AG04450 (cell line): Measurements from ENCODE around the gene TMEM185B. TPM values are rescaled to one million over a fixed set of nuclear protein-coding genes. Genes with fewer than 3 reads are reported as not detected.

ENCODE experiments used
- CTCF ChIA-PET: fragments of 300-600, 350-600 bp; formaldehyde crosslinking; extraction: SDS; loops from one replicate; lab custom pipeline; 2022; ENCODE audit warnings: antibody characterized with exemption, inconsistent platforms; lab: Charles Lee
- POLR2A ChIA-PET: fragments of 350-600 bp; formaldehyde crosslinking; extraction: SDS; loops from one replicate; lab custom pipeline; 2021; ENCODE audit warnings: antibody characterized with exemption, inconsistent platforms; lab: Yijun Ruan, JAX
- DNase-seq: peaks from one replicate; pipeline ENCODE4 v3.0.0-alpha.2; 2011; ENCODE audit warnings: low read depth, low spot score
- H3K27ac ChIP-seq: one replicate; pipeline ENCODE4 v1.5.1; 2012; ENCODE audit warnings: low read depth, low read length, control low read depth
- H3K27me3 ChIP-seq: one replicate; pipeline ENCODE4 v1.6.0; 2012; ENCODE audit warnings: low read length; ENCODE audit not compliant: control insufficient read depth, insufficient read depth
- H3K4me3 ChIP-seq: 2 replicates; pipeline ENCODE4 v1.5.1; 2011; ENCODE audit warnings: mild to moderate bottlenecking, low read depth, low read length, control low read depth
- H3K9me3 ChIP-seq: 2 replicates; pipeline ENCODE4 v1.5.1; 2012; ENCODE audit warnings: low read length; ENCODE audit not compliant: control insufficient read depth, insufficient read depth
- polyA plus RNA-seq: library from polyadenylated mRNA; depleted of rRNA; stranded (reverse); fragments of >200 nt; gene quantifications from 2 replicates; pipeline ENCODE4 v1.2.3, GENCODE V29; 2011
- TF ChIP-seq, protein P1 (sequence below): IDR thresholded peaks from 2 replicates; pipeline ENCODE4 v1.5.1; 2011; ENCODE audit warnings: low read depth, low read length, control low read depth, inconsistent platforms

The TMEM185B gene
- polyA plus RNA-seq, 1 experiment, result 21.8 TPM

DNA sequence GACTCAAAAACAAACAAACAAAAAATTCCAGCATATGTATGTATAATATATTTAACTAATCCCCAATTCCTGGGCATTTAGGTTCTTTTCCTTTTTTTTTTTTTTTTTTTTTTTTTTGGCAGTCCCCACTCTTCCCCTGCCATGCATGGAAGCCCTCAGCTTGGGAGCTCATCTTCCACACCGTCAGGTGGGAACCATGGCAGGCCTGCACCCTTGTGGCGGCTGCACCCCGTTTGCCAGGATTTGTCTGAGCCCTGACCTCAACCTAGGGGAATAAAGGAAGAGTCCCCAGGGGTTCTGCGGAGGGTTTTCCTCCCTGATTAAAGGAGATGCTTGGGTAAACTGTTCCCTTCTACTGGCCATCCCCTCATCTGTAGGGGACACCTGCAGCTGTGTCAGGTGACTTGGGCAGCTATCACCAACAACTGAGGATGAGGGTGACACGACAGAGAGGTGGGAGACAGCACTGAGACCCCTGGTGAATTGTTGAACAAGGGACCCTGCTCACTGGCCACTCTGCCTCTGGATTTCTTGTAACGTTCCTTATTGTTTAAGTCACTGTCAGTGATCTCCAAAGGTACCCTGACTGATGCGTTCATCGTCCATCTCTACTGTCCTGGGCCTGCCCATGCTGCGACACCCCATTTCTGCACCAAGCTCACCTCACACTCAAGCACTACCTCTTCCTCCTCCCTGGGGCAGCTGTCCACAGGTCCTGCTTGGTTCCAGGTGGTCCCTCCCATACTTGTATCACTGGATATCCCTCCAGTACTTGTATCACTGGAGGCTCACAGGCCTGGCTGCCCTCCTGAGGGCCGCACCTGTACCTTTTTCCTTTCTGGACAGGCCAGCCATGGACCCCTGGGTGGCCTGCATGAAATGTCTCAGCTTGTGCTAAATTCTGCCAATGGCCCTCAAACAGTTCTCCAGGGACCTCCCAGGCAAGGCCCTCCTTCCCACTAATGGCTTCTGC lies 14.5 kb downstream of the TMEM185B start:
- CTCF ChIA-PET, result interaction anchor here (0.6 to 1.0 kb wide), 2 partner anchors 33 to 918 kb away, joined by 3 to 7 read pairs; no protein-coding TSS in a partner anchor
- TF ChIP-seq, protein P1, sequence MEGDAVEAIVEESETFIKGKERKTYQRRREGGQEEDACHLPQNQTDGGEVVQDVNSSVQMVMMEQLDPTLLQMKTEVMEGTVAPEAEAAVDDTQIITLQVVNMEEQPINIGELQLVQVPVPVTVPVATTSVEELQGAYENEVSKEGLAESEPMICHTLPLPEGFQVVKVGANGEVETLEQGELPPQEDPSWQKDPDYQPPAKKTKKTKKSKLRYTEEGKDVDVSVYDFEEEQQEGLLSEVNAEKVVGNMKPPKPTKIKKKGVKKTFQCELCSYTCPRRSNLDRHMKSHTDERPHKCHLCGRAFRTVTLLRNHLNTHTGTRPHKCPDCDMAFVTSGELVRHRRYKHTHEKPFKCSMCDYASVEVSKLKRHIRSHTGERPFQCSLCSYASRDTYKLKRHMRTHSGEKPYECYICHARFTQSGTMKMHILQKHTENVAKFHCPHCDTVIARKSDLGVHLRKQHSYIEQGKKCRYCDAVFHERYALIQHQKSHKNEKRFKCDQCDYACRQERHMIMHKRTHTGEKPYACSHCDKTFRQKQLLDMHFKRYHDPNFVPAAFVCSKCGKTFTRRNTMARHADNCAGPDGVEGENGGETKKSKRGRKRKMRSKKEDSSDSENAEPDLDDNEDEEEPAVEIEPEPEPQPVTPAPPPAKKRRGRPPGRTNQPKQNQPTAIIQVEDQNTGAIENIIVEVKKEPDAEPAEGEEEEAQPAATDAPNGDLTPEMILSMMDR, result no peak
- POLR2A ChIA-PET, result no interaction called here
- H3K27ac ChIP-seq, result no peak overlapping the region
- H3K9me3 ChIP-seq, result peaks cover 4% of the 10 kb centered on the region; the same call in 1 of the 2 replicates
- no peak overlapping the region for H3K4me3 ChIP-seq
- no peaks in the 10 kb centered on the region for H3K27me3 ChIP-seq
- no peak for DNase-seq

GRCh38 chr2:120206022-120206581 lies 17.1 kb downstream of the TMEM185B start:
- peaks cover 4% of the 10 kb centered on the region; the same call in 1 of the 2 replicates for H3K9me3 ChIP-seq
- peaks cover 4% of the 10 kb centered on the region for H3K27me3 ChIP-seq
- POLR2A ChIA-PET, result no interaction called here
- CTCF ChIA-PET, result no interaction called here
- H3K4me3 ChIP-seq, result no peak overlapping the region
- DNase-seq, result no peak
- TF ChIP-seq, protein P1, result peak; percentile 35; the same call in 1 of the 2 replicates
- no peak overlapping the region for H3K27ac ChIP-seq

DNA sequence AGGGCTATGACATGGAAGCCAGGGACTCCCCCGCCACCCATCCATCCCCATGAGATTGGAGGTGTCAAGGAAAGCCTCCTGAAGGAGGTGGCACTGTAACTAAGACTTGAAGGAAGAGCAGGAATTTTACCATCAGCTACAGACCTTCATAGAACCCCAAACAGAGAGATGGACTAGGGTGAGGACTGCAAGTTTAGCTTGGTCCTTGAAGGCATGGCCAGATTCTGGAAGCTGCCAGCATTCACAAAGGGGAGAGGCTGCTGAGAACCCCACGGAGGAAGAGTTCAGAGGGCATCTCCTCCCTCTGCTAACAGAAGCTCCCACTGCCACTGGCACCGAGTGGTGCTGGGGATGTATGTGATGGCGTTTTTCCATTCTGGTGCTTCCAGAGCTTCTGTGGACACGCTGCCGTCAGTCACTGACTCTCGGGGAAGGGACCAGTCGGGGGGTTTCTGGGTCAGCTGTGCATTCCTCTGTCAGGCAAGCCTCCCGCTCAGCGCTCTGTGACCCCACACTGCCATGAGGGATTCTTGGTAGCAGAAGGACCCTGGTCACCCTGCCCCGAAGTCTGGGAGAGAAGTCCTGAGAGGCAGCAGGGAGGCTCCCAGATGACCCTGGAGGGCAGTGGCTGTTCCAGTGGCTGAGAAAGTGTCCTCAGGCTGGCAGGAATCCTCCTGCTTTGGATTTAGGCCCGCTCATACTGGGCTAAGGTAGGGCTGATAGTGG lies 18.1 kb downstream of the TMEM185B start:
- CTCF ChIA-PET, result no interaction called here
- POLR2A ChIA-PET, result no interaction called here
- Histone ChIP-seq H3K27me3 (peaks cover 4% of the 10 kb centered on the region), H3K9me3 (peaks cover 4% of the 10 kb centered on the region; the same call in 1 of the 2 replicates), H3K4me3 (no peak overlapping the region), H3K27ac (no peak overlapping the region)
- no peak for DNase-seq
- TF ChIP-seq, protein P1, result no peak

GRCh38 chr2:120204417-120204816 lies 18.8 kb downstream of the TMEM185B start:
- Histone ChIP-seq H3K27ac (no peak overlapping the region), H3K4me3 (no peak overlapping the region), H3K9me3 (peaks cover 4% of the 10 kb centered on the region; the same call in 1 of the 2 replicates), H3K27me3 (peaks cover 4% of the 10 kb centered on the region)
- no peak for DNase-seq
- POLR2A ChIA-PET, result no interaction called here
- TF ChIP-seq, protein P1, result no peak
- CTCF ChIA-PET, result interaction anchor here (0.6 kb wide), 1 partner anchor 19 kb away, joined by 3 read pairs; no protein-coding TSS in a partner anchor
